Measurements from ENCODE around the gene KNSTRN. TPM values are rescaled to one million over a fixed set of nuclear protein-coding genes. Genes with fewer than 3 reads are reported as not detected.

The KNSTRN gene
- total and polyA plus RNA-seq, 2 of the 13 experiments (the other 11 are each of a cell fraction or from before 2014, with no cell fraction given) = 20.3 to 62.3 TPM

GRCh38 chr15:40340740-40341400, 41.7 kb upstream of the KNSTRN start, which contains the start of gene CCDC9B (continued):
- TF ChIP-seq ZNF687 (CRISPR knock-in tag; IDR thresholded peaks at IDR 0.05) (peak; percentile 84), ZNF513 (CRISPR knock-in tag; conservative IDR thresholded peaks at IDR 0.05) (no peak), ZFP82 (CRISPR knock-in tag; IDR thresholded peaks at IDR 0.05; ENCODE audit: borderline replicate concordance) (no peak), GZF1 (CRISPR knock-in tag; IDR thresholded peaks at IDR 0.05) (no peak), NR2F6 (IDR thresholded peaks at IDR 0.05) (no peak), NR2F6 (CRISPR knock-in tag; IDR thresholded peaks at IDR 0.05) (no peak), ZNF280B (CRISPR knock-in tag; IDR thresholded peaks at IDR 0.05; ENCODE audit: borderline replicate concordance) (no peak), RXRA (CRISPR knock-in tag; IDR thresholded peaks at IDR 0.05) (peak; percentile 23; the same call in 1 of the 2 replicates), ZNF589 (CRISPR knock-in tag; conservative IDR thresholded peaks at IDR 0.05) (no peak), ZNF567 (CRISPR knock-in tag; IDR thresholded peaks at IDR 0.05; ENCODE audit: borderline replicate concordance) (no peak), FOXK1 (CRISPR knock-in tag; IDR thresholded peaks at IDR 0.05; ENCODE audit: borderline replicate concordance, low read depth) (0 out of 2 replicates have a peak, but pooled peaks have one; percentile 14), ARID5B (CRISPR knock-in tag; IDR thresholded peaks at IDR 0.05) (peak; percentile 38; the same call in 1 of the 2 replicates), HNF1B (CRISPR knock-in tag; IDR thresholded peaks at IDR 0.05) (0 out of 2 replicates have a peak, but pooled peaks have one; percentile 37)
- TF ChIP-seq, protein P1, sequence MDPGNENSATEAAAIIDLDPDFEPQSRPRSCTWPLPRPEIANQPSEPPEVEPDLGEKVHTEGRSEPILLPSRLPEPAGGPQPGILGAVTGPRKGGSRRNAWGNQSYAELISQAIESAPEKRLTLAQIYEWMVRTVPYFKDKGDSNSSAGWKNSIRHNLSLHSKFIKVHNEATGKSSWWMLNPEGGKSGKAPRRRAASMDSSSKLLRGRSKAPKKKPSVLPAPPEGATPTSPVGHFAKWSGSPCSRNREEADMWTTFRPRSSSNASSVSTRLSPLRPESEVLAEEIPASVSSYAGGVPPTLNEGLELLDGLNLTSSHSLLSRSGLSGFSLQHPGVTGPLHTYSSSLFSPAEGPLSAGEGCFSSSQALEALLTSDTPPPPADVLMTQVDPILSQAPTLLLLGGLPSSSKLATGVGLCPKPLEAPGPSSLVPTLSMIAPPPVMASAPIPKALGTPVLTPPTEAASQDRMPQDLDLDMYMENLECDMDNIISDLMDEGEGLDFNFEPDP (CRISPR knock-in tag; conservative IDR thresholded peaks at IDR 0.05) = no peak
